ENCODE measurements around the gene SSC5D.

SSC5D gene

GRCh38 chr19:55485439-55486011 is 2.7 kb upstream of the SSC5D start:
- Histone ChIP-seq H3K9me2 (replicated peaks; ENCODE audit: low read depth, low read length) (no peaks in the 10 kb centered on the region), H3K4me2 (ENCODE audit: low read depth, low read length, poor library complexity, severe bottlenecking) (peak overlapping the region; percentile 93), H3K9me3 (ENCODE audit: insufficient read depth, low read depth, low read length) (no peaks in the 10 kb centered on the region), H3K27me3 (ENCODE audit: insufficient read depth, low read length, poor library complexity, severe bottlenecking) (no peaks in the 10 kb centered on the region), H3K4me3 (ENCODE audit: low read length, poor library complexity, severe bottlenecking) (peak overlapping the region; percentile 80), H3F3A (ENCODE audit: low read depth) (no peaks in the 10 kb centered on the region), H3K36me3 (ENCODE audit: insufficient read depth, low read length) (no peaks in the 10 kb centered on the region), H3K79me2 (ENCODE audit: insufficient read depth, low read length) (no peaks in the 10 kb centered on the region), H2AFZ (ENCODE audit: low read length) (peak overlapping the region; percentile 89), H4K20me1 (ENCODE audit: insufficient read depth, low read length, poor library complexity, severe bottlenecking) (peaks cover 2% of the 10 kb centered on the region), H3K9ac (ENCODE audit: low read depth, low read length, poor library complexity, severe bottlenecking) (peak overlapping the region; percentile 77), H3K4me1 (ENCODE audit: insufficient read depth, low read length, poor library complexity, severe bottlenecking) (peaks cover 19% of the 10 kb centered on the region)
- TF ChIP-seq EZH2phosphoT487 (IDR thresholded peaks at IDR 0.05; ENCODE audit: borderline replicate concordance): no peak
- no peak for TF ChIP-seq CTCF (conservative IDR thresholded peaks at IDR 0.05; ENCODE audit: low read length)

GRCh38 chr19:55486043-55486970 is 1.9 kb upstream of the SSC5D start:
- Histone ChIP-seq H3K9me3 (ENCODE audit: insufficient read depth, low read depth, low read length) (no peaks in the 10 kb centered on the region), H3K9me2 (replicated peaks; ENCODE audit: low read depth, low read length) (no peaks in the 10 kb centered on the region), H3K4me2 (ENCODE audit: low read depth, low read length, poor library complexity, severe bottlenecking) (peak overlapping the region; percentile 93), H3K4me1 (ENCODE audit: insufficient read depth, low read length, poor library complexity, severe bottlenecking) (peaks cover 19% of the 10 kb centered on the region), H3K27me3 (ENCODE audit: insufficient read depth, low read length, poor library complexity, severe bottlenecking) (no peaks in the 10 kb centered on the region), H3K36me3 (ENCODE audit: insufficient read depth, low read length) (no peaks in the 10 kb centered on the region), H3F3A (ENCODE audit: low read depth) (no peaks in the 10 kb centered on the region), H3K4me3 (ENCODE audit: low read length, poor library complexity, severe bottlenecking) (peak overlapping the region; percentile 80), H4K20me1 (ENCODE audit: insufficient read depth, low read length, poor library complexity, severe bottlenecking) (peaks cover 2% of the 10 kb centered on the region), H2AFZ (ENCODE audit: low read length) (no peak overlapping the region), H3K9ac (ENCODE audit: low read depth, low read length, poor library complexity, severe bottlenecking) (peak overlapping the region; percentile 77), H3K79me2 (ENCODE audit: insufficient read depth, low read length) (no peaks in the 10 kb centered on the region)
- TF ChIP-seq EZH2phosphoT487 (IDR thresholded peaks at IDR 0.05; ENCODE audit: borderline replicate concordance): no peak
- no peak for TF ChIP-seq CTCF (conservative IDR thresholded peaks at IDR 0.05; ENCODE audit: low read length)

GRCh38 chr19:55486971-55487923 is 989 bp upstream of the SSC5D start:
- Histone ChIP-seq H3K9me3 (ENCODE audit: insufficient read depth, low read depth, low read length) (no peaks in the 10 kb centered on the region), H3F3A (ENCODE audit: low read depth) (no peaks in the 10 kb centered on the region), H3K36me3 (ENCODE audit: insufficient read depth, low read length) (no peaks in the 10 kb centered on the region), H3K4me2 (ENCODE audit: low read depth, low read length, poor library complexity, severe bottlenecking) (peak overlapping the region; percentile 40), H3K79me2 (ENCODE audit: insufficient read depth, low read length) (no peaks in the 10 kb centered on the region), H2AFZ (ENCODE audit: low read length) (no peak overlapping the region), H3K9me2 (replicated peaks; ENCODE audit: low read depth, low read length) (no peaks in the 10 kb centered on the region), H4K20me1 (ENCODE audit: insufficient read depth, low read length, poor library complexity, severe bottlenecking) (peaks cover 2% of the 10 kb centered on the region), H3K9ac (ENCODE audit: low read depth, low read length, poor library complexity, severe bottlenecking) (no peak overlapping the region), H3K4me3 (ENCODE audit: low read length, poor library complexity, severe bottlenecking) (peak overlapping the region; percentile 10), H3K4me1 (ENCODE audit: insufficient read depth, low read length, poor library complexity, severe bottlenecking) (peaks cover 19% of the 10 kb centered on the region), H3K27me3 (ENCODE audit: insufficient read depth, low read length, poor library complexity, severe bottlenecking) (no peaks in the 10 kb centered on the region)
- TF ChIP-seq EZH2phosphoT487 (IDR thresholded peaks at IDR 0.05; ENCODE audit: borderline replicate concordance) (no peak), CTCF (conservative IDR thresholded peaks at IDR 0.05; ENCODE audit: low read length) (no peak)

All from Loucy (cell line).